H9 (cell line): ENCODE data around the gene CCDC13. TPM values are rescaled to one million over a fixed set of nuclear protein-coding genes. Genes with fewer than 3 reads are reported as not detected.

ENCODE experiments used
- DNase-seq: peaks from one replicate; pipeline ENCODE4 v3.0.0-alpha.2; 2017
- H2AFZ ChIP-seq: one replicate; pipeline ENCODE4 v1.6.1; 2013; ENCODE audit warnings: mild to moderate bottlenecking, low read length, control low read depth, moderate library complexity
- H2AK5ac ChIP-seq: 2 replicates; pipeline ENCODE4 v1.6.1; 2013; ENCODE audit warnings: low read length, control low read depth, mixed read lengths; ENCODE audit not compliant: insufficient read length
- H2BK120ac ChIP-seq: one replicate; pipeline ENCODE4 v1.6.1; 2013; ENCODE audit warnings: low read depth, mild to moderate bottlenecking, low read length, control low read depth, inconsistent platforms; ENCODE audit not compliant: poor library complexity, severe bottlenecking
- H2BK12ac ChIP-seq: 2 replicates; pipeline ENCODE4 v1.6.1; 2013; ENCODE audit warnings: low read length, control low read depth, mixed read lengths, low read depth; ENCODE audit not compliant: insufficient read length
- H2BK15ac ChIP-seq: 2 replicates; pipeline ENCODE4 v1.6.1; 2013; ENCODE audit warnings: low read depth, low read length, control low read depth
- H2BK20ac ChIP-seq: one replicate; pipeline ENCODE4 v1.6.1; 2013; ENCODE audit warnings: low read depth, mild to moderate bottlenecking, low read length, control low read depth, inconsistent platforms; ENCODE audit not compliant: poor library complexity, severe bottlenecking
- H2BK5ac ChIP-seq: 2 replicates; pipeline ENCODE4 v1.6.1; 2013; ENCODE audit warnings: low read length, control low read depth, mixed read lengths; ENCODE audit not compliant: insufficient read length
- H3K14ac ChIP-seq: 2 replicates; pipeline ENCODE4 v1.6.1; 2013; ENCODE audit warnings: low read length, control low read depth; ENCODE audit not compliant: insufficient read depth
- H3K18ac ChIP-seq: 2 replicates; pipeline ENCODE4 v1.6.1; 2013; ENCODE audit warnings: low read depth, mild to moderate bottlenecking, mixed read lengths, low read length, control low read depth; ENCODE audit not compliant: insufficient read length
- H3K23ac ChIP-seq: 2 replicates; pipeline ENCODE4 v1.6.1; 2013; ENCODE audit warnings: low read length, control low read depth, mixed read lengths, low read depth; ENCODE audit not compliant: insufficient read length
- H3K23me2 ChIP-seq: 2 replicates; pipeline ENCODE4 v1.6.1; 2013; ENCODE audit warnings: low read depth, mild to moderate bottlenecking, mixed read lengths, low read length, control low read depth; ENCODE audit not compliant: insufficient read length, poor library complexity, severe bottlenecking
- H3K27ac ChIP-seq: 2 replicates; pipeline ENCODE4 v1.5.1; 2013; ENCODE audit warnings: low read length, control low read depth, mixed read lengths, low read depth; ENCODE audit not compliant: insufficient read length
- H3K27me3 ChIP-seq: 2 replicates; pipeline ENCODE4 v1.6.1; 2013; ENCODE audit warnings: low read length, control low read depth, inconsistent platforms; ENCODE audit not compliant: insufficient read depth
- H3K4ac ChIP-seq: 2 replicates; pipeline ENCODE4 v1.6.1; 2013; ENCODE audit warnings: low read depth, mild to moderate bottlenecking, control low read depth, inconsistent platforms, low read length, moderate library complexity
- H3K4me1 ChIP-seq: 2 replicates; pipeline ENCODE4 v1.6.1; 2013; ENCODE audit warnings: low read length, control low read depth, inconsistent platforms; ENCODE audit not compliant: insufficient read depth
- H3K4me2 ChIP-seq: 2 replicates; pipeline ENCODE4 v1.6.1; 2013; ENCODE audit warnings: low read length, control low read depth, mixed read lengths; ENCODE audit not compliant: insufficient read length, insufficient read depth
- H3K56ac ChIP-seq: 2 replicates; pipeline ENCODE4 v1.6.1; 2013; ENCODE audit warnings: low read depth, mild to moderate bottlenecking, mixed read lengths, low read length, control low read depth; ENCODE audit not compliant: insufficient read length
- H3K79me1 ChIP-seq: 2 replicates; pipeline ENCODE4 v1.6.1; 2013; ENCODE audit warnings: low read depth, mild to moderate bottlenecking, moderate library complexity, low read length, control low read depth, inconsistent platforms; ENCODE audit not compliant: insufficient read depth, poor library complexity, severe bottlenecking
- H3K79me2 ChIP-seq: 2 replicates; pipeline ENCODE4 v1.6.1; 2013; ENCODE audit warnings: low read length, control low read depth, inconsistent platforms; ENCODE audit not compliant: insufficient read depth
- H3K9ac ChIP-seq: 2 replicates; pipeline ENCODE4 v1.6.1; 2013; ENCODE audit warnings: low read length, control low read depth, mixed read lengths; ENCODE audit not compliant: insufficient read length; ENCODE audit errors: extremely low read depth
- H3K9me3 ChIP-seq: one replicate; pipeline ENCODE4 v1.6.1; 2013; ENCODE audit warnings: low read depth, low read length, inconsistent platforms; ENCODE audit not compliant: control insufficient read depth
- H3T11ph ChIP-seq: one replicate; pipeline ENCODE4 v1.6.1; 2013; ENCODE audit warnings: mild to moderate bottlenecking, low read length, control low read depth, inconsistent platforms
- H4K20me1 ChIP-seq: one replicate; pipeline ENCODE4 v1.6.1; 2013; ENCODE audit not compliant: control insufficient read depth, insufficient read length, insufficient read depth
- H4K5ac ChIP-seq: 2 replicates; pipeline ENCODE4 v1.6.1; 2013; ENCODE audit warnings: low read depth, mild to moderate bottlenecking, mixed read lengths, low read length, control low read depth; ENCODE audit not compliant: insufficient read length
- H4K8ac ChIP-seq: replicated peaks from 2 replicates; pipeline ENCODE4 v1.6.1; 2013; ENCODE audit warnings: low read length, control low read depth, mixed read lengths, low read depth; ENCODE audit not compliant: insufficient read length
- H4K91ac ChIP-seq: 2 replicates; pipeline ENCODE4 v1.6.1; 2013; ENCODE audit warnings: low read depth, mild to moderate bottlenecking, moderate library complexity, mixed read lengths, low read length, control low read depth; ENCODE audit not compliant: insufficient read length
- H3K27ac Mint-ChIP-seq, 3 experiments: 2 replicates in 2 of 3; 3 replicates in 1 of 3; pipeline ENCODE4 v1.8.0; 2020 to 2021; ENCODE audit warnings: mixed read lengths in 3 of 3, mild to moderate bottlenecking in 1 of 3, moderate library complexity in 1 of 3
- H3K27me3 Mint-ChIP-seq: 2 replicates; pipeline ENCODE4 v1.8.0; 2021; ENCODE audit warnings: low read depth, mild to moderate bottlenecking, moderate library complexity, mixed read lengths
- H3K36me3 Mint-ChIP-seq, 3 experiments: 2 replicates in 2 of 3; 3 replicates in 1 of 3; pipeline ENCODE4 v1.8.0; 2020 to 2021; ENCODE audit warnings: low read depth in 3 of 3, mixed read lengths in 3 of 3; ENCODE audit not compliant: insufficient read depth in 1 of 3
- H3K4me1 Mint-ChIP-seq, 2 experiments: 2 replicates each; pipeline ENCODE4 v1.8.0; 2020; ENCODE audit warnings: mixed read lengths in 2 of 2
- H3K4me3 Mint-ChIP-seq, 2 experiments: 2 replicates in 1 of 2; 3 replicates in 1 of 2; pipeline ENCODE4 v1.8.0; 2020 to 2021; ENCODE audit warnings: mild to moderate bottlenecking in 2 of 2, mixed read lengths in 2 of 2, moderate library complexity in 1 of 2
- H3K9me3 Mint-ChIP-seq, 2 experiments: 2 replicates in 1 of 2; 3 replicates in 1 of 2; pipeline ENCODE4 v1.8.0; 2020; ENCODE audit warnings: mild to moderate bottlenecking in 2 of 2, mixed read lengths in 2 of 2, moderate library complexity in 1 of 2
- CTCF ChIP-seq: fragments of 200-600 bp; sonication (generic); conservative IDR thresholded peaks from 3 replicates; pipeline ENCODE4 v1.8.0; 2021; ENCODE audit warnings: antibody characterized with exemption, mild to moderate bottlenecking
- WGBS: extraction: QIAGEN DNeasy Blood & Tissue Kit; methylation state at CpG from one replicate; pipeline ENCODE4 v1.1.7; 2013; ENCODE audit warnings: missing lambda C conversion rate, low lambda C conversion rate, mixed read lengths; ENCODE audit not compliant: insufficient read length; ENCODE audit errors: extremely low coverage; 5-methylcytosine and 5-hydroxymethylcytosine counted together
- total RNA-seq: library from RNA; stranded (reverse); gene quantifications from 2 replicates; pipeline ENCODE4 v1.2.1, GENCODE V29; 2021

The CCDC13 gene
- total RNA-seq, 1 experiment from 2014 or later, result not detected

GRCh38 chr3:42778644-42779043 lies 5.6 kb upstream of the CCDC13 start:
- no peak overlapping the region for H3T11ph ChIP-seq
- H2BK120ac ChIP-seq, result no peak overlapping the region
- H2BK20ac ChIP-seq, result no peak overlapping the region
- no peak overlapping the region for H3K9ac ChIP-seq
- no peak overlapping the region for H4K8ac ChIP-seq
- Mint-ChIP-seq H3K27me3 (no peaks in the 10 kb centered on the region), H3K4me3 (no peak overlapping the region), H3K9me3 (no peaks in the 10 kb centered on the region), H3K27ac (no peak overlapping the region; a peak in 1 of 7 replicates), H3K36me3 (peaks cover 2 to 12% (median 8%) of the 10 kb centered on the region in 3 experiments; a peak in 6 of 7 replicates), H3K4me1 (peaks cover under 1 to 4% of the 10 kb centered on the region in 2 experiments; a peak in 2 of 4 replicates)
- no peaks in the 10 kb centered on the region for H3K23me2 ChIP-seq
- no peak overlapping the region for H2BK12ac ChIP-seq
- no peaks in the 10 kb centered on the region for H3K9me3 ChIP-seq
- H2BK5ac ChIP-seq, result no peak overlapping the region
- H2AK5ac ChIP-seq, result no peak overlapping the region
- no peak overlapping the region for H3K14ac ChIP-seq
- H4K20me1 ChIP-seq, result no peaks in the 10 kb centered on the region
- H3K27me3 ChIP-seq, result no peaks in the 10 kb centered on the region
- H3K18ac ChIP-seq, result no peak overlapping the region
- no peaks in the 10 kb centered on the region for H3K79me1 ChIP-seq
- no peak overlapping the region for H4K5ac ChIP-seq
- H3K56ac ChIP-seq, result no peak overlapping the region
- H4K91ac ChIP-seq, result no peak overlapping the region
- H3K27ac ChIP-seq, result no peak overlapping the region
- H2AFZ ChIP-seq, result no peak overlapping the region
- H3K23ac ChIP-seq, result no peak overlapping the region
- no peaks in the 10 kb centered on the region for H3K4me1 ChIP-seq
- WGBS, result no CpG with 5 or more reads among the region's 2 CpGs
- H2BK15ac ChIP-seq, result no peak overlapping the region
- H3K79me2 ChIP-seq, result no peaks in the 10 kb centered on the region
- DNase-seq, result no peak
- H3K4me2 ChIP-seq, result no peak overlapping the region
- TF ChIP-seq CTCF, result no peak
- no peak overlapping the region for H3K4ac ChIP-seq
